ENCODE data around the gene SLC6A7.

The SLC6A7 gene

DNA sequence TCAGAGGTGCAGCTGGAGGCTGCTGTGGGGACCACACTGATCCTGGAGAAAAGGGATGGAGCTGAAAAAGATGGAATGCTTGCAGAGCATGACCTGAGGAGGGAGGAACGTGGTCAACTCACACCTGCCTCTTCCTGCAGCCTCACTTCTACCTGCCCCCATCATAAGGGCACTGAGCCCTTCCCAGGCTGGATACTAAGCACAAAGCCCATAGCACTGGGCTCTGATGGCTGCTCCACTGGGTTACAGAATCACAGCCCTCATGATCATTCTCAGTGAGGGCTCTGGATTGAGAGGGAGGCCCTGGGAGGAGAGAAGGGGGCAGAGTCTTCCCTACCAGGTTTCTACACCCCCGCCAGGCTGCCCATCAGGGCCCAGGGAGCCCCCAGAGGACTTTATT is 5.9 kb upstream of the SLC6A7 start:
- H3K4me3 ChIP-seq (ENCODE audit: low read depth, low read length): no peak overlapping the region
- no peaks in the 10 kb centered on the region for H3K36me3 ChIP-seq (ENCODE audit: control insufficient read depth in 2 of 2, insufficient read depth in 1 of 2, low read length in 2 of 2)
- ChIA-PET POLR2A (no interaction called here), CTCF (interaction anchor here (0.9 to 1.0 kb wide), 2 partner anchors 9 to 22 kb away, joined by 3 to 5 read pairs; no protein-coding TSS in a partner anchor)
- no peaks in the 10 kb centered on the region for H3K9me3 ChIP-seq (ENCODE audit: control insufficient read depth, insufficient read depth, low read depth, low read length)
- H3K27ac ChIP-seq (ENCODE audit: extremely low read depth, low read depth, low read length): no peak overlapping the region
- TF ChIP-seq ZNF48 (tag by site-specific recombination; IDR thresholded peaks at IDR 0.05) (no peak), ZNF202 (tag by site-specific recombination; IDR thresholded peaks at IDR 0.05; ENCODE audit: borderline replicate concordance) (no peak), ZNF157 (tag by site-specific recombination; IDR thresholded peaks at IDR 0.05) (no peak), MZF1 (tag by site-specific recombination; IDR thresholded peaks at IDR 0.05; ENCODE audit: borderline replicate concordance) (no peak), ZNF184 (tag by site-specific recombination; IDR thresholded peaks at IDR 0.05) (no peak), ZNF670 (tag by site-specific recombination; IDR thresholded peaks at IDR 0.05; ENCODE audit: low read depth) (no peak), FEZF1 (tag by site-specific recombination; IDR thresholded peaks at IDR 0.05) (no peak), ZFP37 (tag by site-specific recombination; IDR thresholded peaks at IDR 0.05) (no peak), MYNN (tag by site-specific recombination; IDR thresholded peaks at IDR 0.05; ENCODE audit: borderline replicate concordance) (no peak), ZNF785 (tag by site-specific recombination; IDR thresholded peaks at IDR 0.05) (no peak), SP2 (tag by site-specific recombination; IDR thresholded peaks at IDR 0.05) (no peak), ZNF16 (tag by site-specific recombination; IDR thresholded peaks at IDR 0.05; ENCODE audit: low read depth) (no peak), ZNF558 (tag by site-specific recombination; IDR thresholded peaks at IDR 0.05) (no peak), ZNF473 (tag by site-specific recombination; IDR thresholded peaks at IDR 0.05) (no peak), ZNF707 (tag by site-specific recombination; IDR thresholded peaks at IDR 0.05) (no peak)
- TF ChIP-seq, protein P1, sequence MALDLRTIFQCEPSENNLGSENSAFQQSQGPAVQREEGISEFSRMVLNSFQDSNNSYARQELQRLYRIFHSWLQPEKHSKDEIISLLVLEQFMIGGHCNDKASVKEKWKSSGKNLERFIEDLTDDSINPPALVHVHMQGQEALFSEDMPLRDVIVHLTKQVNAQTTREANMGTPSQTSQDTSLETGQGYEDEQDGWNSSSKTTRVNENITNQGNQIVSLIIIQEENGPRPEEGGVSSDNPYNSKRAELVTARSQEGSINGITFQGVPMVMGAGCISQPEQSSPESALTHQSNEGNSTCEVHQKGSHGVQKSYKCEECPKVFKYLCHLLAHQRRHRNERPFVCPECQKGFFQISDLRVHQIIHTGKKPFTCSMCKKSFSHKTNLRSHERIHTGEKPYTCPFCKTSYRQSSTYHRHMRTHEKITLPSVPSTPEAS (tag by site-specific recombination; IDR thresholded peaks at IDR 0.05): no peak
- TF ChIP-seq, protein P2, sequence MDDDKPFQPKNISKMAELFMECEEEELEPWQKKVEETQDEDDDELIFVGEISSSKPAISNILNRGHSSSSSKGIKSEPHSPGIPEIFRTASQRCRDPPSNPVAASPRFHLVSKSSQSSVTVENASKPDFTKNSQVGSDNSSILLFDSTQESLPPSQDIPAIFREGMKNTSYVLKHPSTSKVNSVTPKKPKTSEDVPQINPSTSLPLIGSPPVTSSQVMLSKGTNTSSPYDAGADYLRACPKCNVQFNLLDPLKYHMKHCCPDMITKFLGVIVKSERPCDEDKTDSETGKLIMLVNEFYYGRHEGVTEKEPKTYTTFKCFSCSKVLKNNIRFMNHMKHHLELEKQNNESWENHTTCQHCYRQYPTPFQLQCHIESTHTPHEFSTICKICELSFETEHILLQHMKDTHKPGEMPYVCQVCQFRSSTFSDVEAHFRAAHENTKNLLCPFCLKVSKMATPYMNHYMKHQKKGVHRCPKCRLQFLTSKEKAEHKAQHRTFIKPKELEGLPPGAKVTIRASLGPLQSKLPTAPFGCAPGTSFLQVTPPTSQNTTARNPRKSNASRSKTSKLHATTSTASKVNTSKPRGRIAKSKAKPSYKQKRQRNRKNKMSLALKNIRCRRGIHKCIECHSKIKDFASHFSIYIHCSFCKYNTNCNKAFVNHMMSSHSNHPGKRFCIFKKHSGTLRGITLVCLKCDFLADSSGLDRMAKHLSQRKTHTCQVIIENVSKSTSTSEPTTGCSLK (tag by site-specific recombination; IDR thresholded peaks at IDR 0.05): no peak
- TF ChIP-seq, protein P3, sequence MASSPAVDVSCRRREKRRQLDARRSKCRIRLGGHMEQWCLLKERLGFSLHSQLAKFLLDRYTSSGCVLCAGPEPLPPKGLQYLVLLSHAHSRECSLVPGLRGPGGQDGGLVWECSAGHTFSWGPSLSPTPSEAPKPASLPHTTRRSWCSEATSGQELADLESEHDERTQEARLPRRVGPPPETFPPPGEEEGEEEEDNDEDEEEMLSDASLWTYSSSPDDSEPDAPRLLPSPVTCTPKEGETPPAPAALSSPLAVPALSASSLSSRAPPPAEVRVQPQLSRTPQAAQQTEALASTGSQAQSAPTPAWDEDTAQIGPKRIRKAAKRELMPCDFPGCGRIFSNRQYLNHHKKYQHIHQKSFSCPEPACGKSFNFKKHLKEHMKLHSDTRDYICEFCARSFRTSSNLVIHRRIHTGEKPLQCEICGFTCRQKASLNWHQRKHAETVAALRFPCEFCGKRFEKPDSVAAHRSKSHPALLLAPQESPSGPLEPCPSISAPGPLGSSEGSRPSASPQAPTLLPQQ (tag by site-specific recombination; IDR thresholded peaks at IDR 0.05): no peak
- TF ChIP-seq, protein P4, sequence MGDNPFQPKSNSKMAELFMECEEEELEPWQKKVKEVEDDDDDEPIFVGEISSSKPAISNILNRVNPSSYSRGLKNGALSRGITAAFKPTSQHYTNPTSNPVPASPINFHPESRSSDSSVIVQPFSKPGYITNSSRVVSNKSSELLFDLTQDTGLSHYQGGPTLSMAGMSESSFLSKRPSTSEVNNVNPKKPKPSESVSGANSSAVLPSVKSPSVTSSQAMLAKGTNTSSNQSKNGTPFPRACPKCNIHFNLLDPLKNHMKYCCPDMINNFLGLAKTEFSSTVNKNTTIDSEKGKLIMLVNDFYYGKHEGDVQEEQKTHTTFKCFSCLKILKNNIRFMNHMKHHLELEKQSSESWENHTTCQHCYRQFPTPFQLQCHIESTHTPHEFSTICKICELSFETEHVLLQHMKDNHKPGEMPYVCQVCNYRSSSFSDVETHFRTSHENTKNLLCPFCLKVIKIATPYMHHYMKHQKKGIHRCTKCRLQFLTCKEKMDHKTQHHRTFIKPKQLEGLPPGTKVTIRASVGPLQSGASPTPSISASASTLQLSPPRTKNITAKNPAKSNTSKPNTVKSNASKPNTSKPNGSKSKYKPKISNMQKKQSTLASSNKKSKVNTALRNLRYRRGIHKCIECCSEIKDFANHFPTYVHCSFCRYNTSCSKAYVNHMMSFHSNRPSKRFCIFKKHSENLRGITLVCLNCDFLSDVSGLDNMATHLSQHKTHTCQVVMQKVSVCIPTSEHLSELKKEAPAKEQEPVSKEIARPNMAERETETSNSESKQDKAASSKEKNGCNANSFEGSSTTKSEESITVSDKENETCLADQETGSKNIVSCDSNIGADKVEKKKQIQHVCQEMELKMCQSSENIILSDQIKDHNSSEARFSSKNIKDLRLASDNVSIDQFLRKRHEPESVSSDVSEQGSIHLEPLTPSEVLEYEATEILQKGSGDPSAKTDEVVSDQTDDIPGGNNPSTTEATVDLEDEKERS (tag by site-specific recombination; IDR thresholded peaks at IDR 0.05): no peak
- 0 out of 2 replicates have a peak, but pooled peaks cover 3% of the 10 kb centered on the region for H3K4me1 ChIP-seq (ENCODE audit: control insufficient read depth, insufficient read depth, low read length)

All from HEK293 (cell line).